ENCODE results near the gene OR5B17. TPM values are rescaled to one million over a fixed set of nuclear protein-coding genes. Genes with fewer than 3 reads are reported as not detected.

OR5B17 gene
- total and polyA plus RNA-seq, 4 donors = not detected

GRCh38 chr11:58330861-58331260, 28.0 kb downstream of the OR5B17 start:
- DNase-seq (ENCODE audit: low spot score) = no peak
- no peaks in the 10 kb centered on the region for H3K36me3 ChIP-seq (ENCODE audit: control insufficient read depth in 4 of 4, insufficient read depth in 3 of 4, low read depth in 1 of 4, low read length in 3 of 4)
- 80% methylated on average over 2 of the region's 2 CpGs for WGBS
- TF ChIP-seq GABPA (IDR thresholded peaks at IDR 0.05 in 1 of 2, conservative IDR thresholded peaks at IDR 0.05 in 1 of 2) (no peak), FOXA2 (IDR thresholded peaks at IDR 0.05) (no peak), RXRA (IDR thresholded peaks at IDR 0.05) (no peak), SP1 (IDR thresholded peaks at IDR 0.05) (no peak), MAX (IDR thresholded peaks at IDR 0.05) (no peak), HNF4G (IDR thresholded peaks at IDR 0.05) (no peak), JUND (IDR thresholded peaks at IDR 0.05) (no peak), FOXA1 (IDR thresholded peaks at IDR 0.05) (no peak)
- TF ChIP-seq, protein P1, sequence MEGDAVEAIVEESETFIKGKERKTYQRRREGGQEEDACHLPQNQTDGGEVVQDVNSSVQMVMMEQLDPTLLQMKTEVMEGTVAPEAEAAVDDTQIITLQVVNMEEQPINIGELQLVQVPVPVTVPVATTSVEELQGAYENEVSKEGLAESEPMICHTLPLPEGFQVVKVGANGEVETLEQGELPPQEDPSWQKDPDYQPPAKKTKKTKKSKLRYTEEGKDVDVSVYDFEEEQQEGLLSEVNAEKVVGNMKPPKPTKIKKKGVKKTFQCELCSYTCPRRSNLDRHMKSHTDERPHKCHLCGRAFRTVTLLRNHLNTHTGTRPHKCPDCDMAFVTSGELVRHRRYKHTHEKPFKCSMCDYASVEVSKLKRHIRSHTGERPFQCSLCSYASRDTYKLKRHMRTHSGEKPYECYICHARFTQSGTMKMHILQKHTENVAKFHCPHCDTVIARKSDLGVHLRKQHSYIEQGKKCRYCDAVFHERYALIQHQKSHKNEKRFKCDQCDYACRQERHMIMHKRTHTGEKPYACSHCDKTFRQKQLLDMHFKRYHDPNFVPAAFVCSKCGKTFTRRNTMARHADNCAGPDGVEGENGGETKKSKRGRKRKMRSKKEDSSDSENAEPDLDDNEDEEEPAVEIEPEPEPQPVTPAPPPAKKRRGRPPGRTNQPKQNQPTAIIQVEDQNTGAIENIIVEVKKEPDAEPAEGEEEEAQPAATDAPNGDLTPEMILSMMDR (IDR thresholded peaks at IDR 0.05; ENCODE audit: low read depth, low read length, missing input control) = no peak
- TF ChIP-seq, protein P2, sequence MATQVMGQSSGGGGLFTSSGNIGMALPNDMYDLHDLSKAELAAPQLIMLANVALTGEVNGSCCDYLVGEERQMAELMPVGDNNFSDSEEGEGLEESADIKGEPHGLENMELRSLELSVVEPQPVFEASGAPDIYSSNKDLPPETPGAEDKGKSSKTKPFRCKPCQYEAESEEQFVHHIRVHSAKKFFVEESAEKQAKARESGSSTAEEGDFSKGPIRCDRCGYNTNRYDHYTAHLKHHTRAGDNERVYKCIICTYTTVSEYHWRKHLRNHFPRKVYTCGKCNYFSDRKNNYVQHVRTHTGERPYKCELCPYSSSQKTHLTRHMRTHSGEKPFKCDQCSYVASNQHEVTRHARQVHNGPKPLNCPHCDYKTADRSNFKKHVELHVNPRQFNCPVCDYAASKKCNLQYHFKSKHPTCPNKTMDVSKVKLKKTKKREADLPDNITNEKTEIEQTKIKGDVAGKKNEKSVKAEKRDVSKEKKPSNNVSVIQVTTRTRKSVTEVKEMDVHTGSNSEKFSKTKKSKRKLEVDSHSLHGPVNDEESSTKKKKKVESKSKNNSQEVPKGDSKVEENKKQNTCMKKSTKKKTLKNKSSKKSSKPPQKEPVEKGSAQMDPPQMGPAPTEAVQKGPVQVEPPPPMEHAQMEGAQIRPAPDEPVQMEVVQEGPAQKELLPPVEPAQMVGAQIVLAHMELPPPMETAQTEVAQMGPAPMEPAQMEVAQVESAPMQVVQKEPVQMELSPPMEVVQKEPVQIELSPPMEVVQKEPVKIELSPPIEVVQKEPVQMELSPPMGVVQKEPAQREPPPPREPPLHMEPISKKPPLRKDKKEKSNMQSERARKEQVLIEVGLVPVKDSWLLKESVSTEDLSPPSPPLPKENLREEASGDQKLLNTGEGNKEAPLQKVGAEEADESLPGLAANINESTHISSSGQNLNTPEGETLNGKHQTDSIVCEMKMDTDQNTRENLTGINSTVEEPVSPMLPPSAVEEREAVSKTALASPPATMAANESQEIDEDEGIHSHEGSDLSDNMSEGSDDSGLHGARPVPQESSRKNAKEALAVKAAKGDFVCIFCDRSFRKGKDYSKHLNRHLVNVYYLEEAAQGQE (IDR thresholded peaks at IDR 0.05) = no peak
- no peak overlapping the region for H3K9ac ChIP-seq (ENCODE audit: low read depth in 1 of 2, low read length in 2 of 2)
- no peaks in the 10 kb centered on the region for H3K9me3 ChIP-seq (ENCODE audit: control insufficient read depth in 4 of 4, low read length in 3 of 4)
- no peaks in the 10 kb centered on the region for H3K4me1 ChIP-seq (ENCODE audit: control insufficient read depth in 4 of 4, insufficient read depth in 4 of 4, low read length in 3 of 4)
- H3K4me3 ChIP-seq (ENCODE audit: low read depth in 1 of 3, low read length in 3 of 3) = no peak overlapping the region
- no peak overlapping the region for H3K27ac ChIP-seq (ENCODE audit: low read depth in 1 of 2, low read length in 2 of 2)
- no peaks in the 10 kb centered on the region for H3K27me3 ChIP-seq (ENCODE audit: control insufficient read depth in 4 of 4, insufficient read depth in 4 of 4, low read length in 3 of 4)

DNA sequence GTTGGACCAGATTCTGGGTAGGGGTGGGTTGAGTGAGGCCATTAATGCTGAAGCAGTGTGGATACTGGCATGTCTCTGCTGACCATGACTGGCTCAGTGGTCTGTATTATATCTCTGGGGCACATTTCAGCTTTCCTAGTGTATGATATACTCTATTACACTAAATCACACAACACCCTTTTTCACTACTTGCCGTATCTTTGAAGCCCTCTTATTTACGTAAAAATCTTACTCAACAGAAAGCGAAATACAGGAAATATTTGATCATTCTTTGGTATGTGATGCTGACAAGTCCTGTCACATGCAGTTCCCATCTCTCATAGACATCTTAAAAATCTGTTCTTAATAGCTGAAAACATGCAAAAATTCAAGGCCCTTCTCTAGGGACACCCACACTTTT, 40.3 kb downstream of the OR5B17 start:
- Histone ChIP-seq H3K36me3 (ENCODE audit: control insufficient read depth in 4 of 4, insufficient read depth in 3 of 4, low read depth in 1 of 4, low read length in 3 of 4) (no peaks in the 10 kb centered on the region), H3K4me3 (ENCODE audit: low read depth in 1 of 3, low read length in 3 of 3) (no peak overlapping the region), H3K9ac (ENCODE audit: low read depth in 1 of 2, low read length in 2 of 2) (no peak overlapping the region), H3K27ac (ENCODE audit: low read depth in 1 of 2, low read length in 2 of 2) (no peak overlapping the region), H3K9me3 (ENCODE audit: control insufficient read depth in 4 of 4, low read length in 3 of 4) (no peaks in the 10 kb centered on the region), H3K27me3 (ENCODE audit: control insufficient read depth in 4 of 4, insufficient read depth in 4 of 4, low read length in 3 of 4) (peaks cover 0 to 1% (median 0%) of the 10 kb centered on the region in 4 donors), H3K4me1 (ENCODE audit: control insufficient read depth in 4 of 4, insufficient read depth in 4 of 4, low read length in 3 of 4) (no peaks in the 10 kb centered on the region)
- 47% methylated on average over 3 of the region's 3 CpGs for WGBS
- TF ChIP-seq HNF4G (IDR thresholded peaks at IDR 0.05) = no peak
- TF ChIP-seq FOXA2 (IDR thresholded peaks at IDR 0.05) = no peak
- TF ChIP-seq, protein P2 (IDR thresholded peaks at IDR 0.05) = no peak
- no peak for TF ChIP-seq NR2F2 (IDR thresholded peaks at IDR 0.05)
- no peak for TF ChIP-seq MAX (IDR thresholded peaks at IDR 0.05)
- no peak for TF ChIP-seq TAF1 (conservative IDR thresholded peaks at IDR 0.05)
- TF ChIP-seq RXRA (IDR thresholded peaks at IDR 0.05) = no peak
- no peak for TF ChIP-seq EGR1 (IDR thresholded peaks at IDR 0.05; ENCODE audit: low read depth in 2 of 2)
- TF ChIP-seq FOXA1 (IDR thresholded peaks at IDR 0.05) = no peak
- no peak for TF ChIP-seq RAD21 (IDR thresholded peaks at IDR 0.05)
- TF ChIP-seq, protein P3, sequence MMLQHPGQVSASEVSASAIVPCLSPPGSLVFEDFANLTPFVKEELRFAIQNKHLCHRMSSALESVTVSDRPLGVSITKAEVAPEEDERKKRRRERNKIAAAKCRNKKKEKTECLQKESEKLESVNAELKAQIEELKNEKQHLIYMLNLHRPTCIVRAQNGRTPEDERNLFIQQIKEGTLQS (IDR thresholded peaks at IDR 0.05) = no peak
- no peak for TF ChIP-seq YY1 (IDR thresholded peaks at IDR 0.05)
- DNase-seq (ENCODE audit: low spot score) = no peak

All from liver (tissue), 9 donors.